GM19452 (cell line): Measurements from ENCODE around the gene CENPU.
"Not testable (repeated sequence)": the region's sequence is repeated elsewhere in the genome, so short reads cannot be mapped to it uniquely, and the experiment has no call there.

Source experiments
- ATAC-seq: cut with Tn5 transposase; IDR thresholded peaks from one replicate; pipeline ENCODE4 v1.9.1; 2021; ENCODE audit not compliant: unreplicated experiment

The CENPU gene

GRCh38 chr4:184752496-184753275 is 18.8 kb upstream of the CENPU start:
- ATAC-seq, result no peak

GRCh38 chr4:184751585-184751956 is 17.7 kb upstream of the CENPU start:
- no peak for ATAC-seq

GRCh38 chr4:184750926-184751584 is 17.2 kb upstream of the CENPU start:
- no peak for ATAC-seq

GRCh38 chr4:184748251-184748652 is 14.4 kb upstream of the CENPU start:
- ATAC-seq, result no peak

- no peak for ATAC-seq
These were observed 13.3 kb upstream of the CENPU start for GRCh38 chr4:184747034-184747830.

- ATAC-seq, result no peak
These were observed 12.2 kb upstream of the CENPU start for GRCh38 chr4:184745831-184746795.

GRCh38 chr4:184744236-184744635 is 10.3 kb upstream of the CENPU start:
- no peak for ATAC-seq

GRCh38 chr4:184743650-184744049 is 9.8 kb upstream of the CENPU start:
- no peak for ATAC-seq

- not testable (repeated sequence) for ATAC-seq
These were observed 7.8 kb upstream of the CENPU start for GRCh38 chr4:184741651-184742050.

GRCh38 chr4:184740980-184741391 is 7.1 kb upstream of the CENPU start:
- no peak for ATAC-seq

GRCh38 chr4:184739575-184739974 is 5.7 kb upstream of the CENPU start:
- not testable (repeated sequence) for ATAC-seq

- ATAC-seq, result no peak
These were observed 862 bp upstream of the CENPU start for GRCh38 chr4:184734758-184735157.

- no peak for ATAC-seq
These were observed 1.8 kb downstream of the CENPU start for GRCh38 chr4:184732126-184732525.

GRCh38 chr4:184731056-184731455 is 2.8 kb downstream of the CENPU start:
- ATAC-seq, result no peak

- no peak for ATAC-seq
These were observed 4.0 kb downstream of the CENPU start for GRCh38 chr4:184729946-184730345.

GRCh38 chr4:184728858-184729257 is 5.0 kb downstream of the CENPU start:
- ATAC-seq, result no peak

GRCh38 chr4:184727430-184727829 is 6.5 kb downstream of the CENPU start:
- no peak for ATAC-seq

- no peak for ATAC-seq
These were observed 11.1 kb downstream of the CENPU start for GRCh38 chr4:184722798-184723197.

- no peak for ATAC-seq
These were observed 12.6 kb downstream of the CENPU start for GRCh38 chr4:184721254-184721653.

- no peak for ATAC-seq
These were observed 14.5 kb downstream of the CENPU start for GRCh38 chr4:184719407-184719806.

- no peak for ATAC-seq
These were observed 18.4 kb downstream of the CENPU start for GRCh38 chr4:184715526-184715925.
